Naive thymus-derived CD8-positive, alpha-beta T cell (primary cell): ENCODE results near the gene FN3KRP. TPM values are rescaled to one million over a fixed set of nuclear protein-coding genes. Genes with fewer than 3 reads are reported as not detected.

Experiments
- ATAC-seq, 2 donors: fragments of 150-1000 bp; cut with Tn5 transposase in 1 of 2; sonication (Bioruptor Pico), chemical (Tn5 transposase) in 1 of 2; 1 replicate in 1 of 2; 2 replicates in 1 of 2; pipeline ENCODE4 v1.10.0; 2021; ENCODE audit warnings: mild to moderate bottlenecking in 2 of 2, moderate library complexity in 2 of 2
- POLR2A ChIA-PET: fragments of 350-600 bp; sonication (Branson Sonifier 250); formaldehyde crosslinking; loops from one replicate; lab custom pipeline; 2021; ENCODE audit warnings: antibody characterized with exemption; lab: Charles Lee
- DNase-seq, 10 donors: peaks; one replicate each; pipeline versions ENCODE4 v3.0.0 to v3.0.0-alpha.2; 2020 to 2022
- H3K27ac Mint-ChIP-seq, 10 donors: one replicate each; pipeline ENCODE4 v1.8.0; 2020 to 2022; ENCODE audit warnings: mild to moderate bottlenecking in 10 of 10, mixed read lengths in 10 of 10, moderate library complexity in 4 of 10, inconsistent platforms in 1 of 10
- H3K27me3 Mint-ChIP-seq, 5 donors: one replicate each; pipeline ENCODE4 v1.8.0; 2021 to 2022; ENCODE audit warnings: mixed read lengths in 5 of 5
- H3K36me3 Mint-ChIP-seq, 3 donors: one replicate each; pipeline ENCODE4 v1.8.0; 2020 to 2022; ENCODE audit warnings: mixed read lengths in 3 of 3, mild to moderate bottlenecking in 2 of 3, inconsistent platforms in 1 of 3
- H3K4me1 Mint-ChIP-seq, 4 donors: one replicate each; pipeline ENCODE4 v1.8.0; 2021 to 2022; ENCODE audit warnings: mixed read lengths in 4 of 4
- H3K4me3 Mint-ChIP-seq, 10 donors: one replicate each; pipeline ENCODE4 v1.8.0; 2020 to 2022; ENCODE audit warnings: mild to moderate bottlenecking in 10 of 10, mixed read lengths in 10 of 10, moderate library complexity in 6 of 10, inconsistent platforms in 1 of 10
- H3K9me3 Mint-ChIP-seq, 9 donors: one replicate each; pipeline ENCODE4 v1.8.0; 2020 to 2022; ENCODE audit warnings: mixed read lengths in 9 of 9, mild to moderate bottlenecking in 3 of 9, inconsistent platforms in 1 of 9, moderate library complexity in 1 of 9
- polyA plus RNA-seq, 3 donors: library from polyadenylated mRNA; unstranded; fragments of 300-500 nt; fragmentation: Illumina TruSeq; gene quantifications; one replicate each; pipeline ENCODE4 v1.2.3, GENCODE V29; 2021
- total RNA-seq, 8 experiments: library from RNA in 2 of 8; stranded (reverse) in 2 of 8; gene quantifications; one replicate each; pipeline ENCODE4 v1.2.3 and lab custom pipeline; 2021 to 2026

The FN3KRP gene
- total and polyA plus RNA-seq, 5 experiments from 2014 or later, result 28.6 to 46.2 (median 42.8) TPM

- Mint-ChIP-seq H3K4me1 (peaks cover 14 to 28% (median 24%) of the 10 kb centered on the region in 4 donors), H3K27ac (no peak overlapping the region), H3K27me3 (no peaks in the 10 kb centered on the region), H3K36me3 (peaks cover 0 to 38% (median 2%) of the 10 kb centered on the region in 3 donors), H3K4me3 (no peak overlapping the region), H3K9me3 (no peaks in the 10 kb centered on the region)
- POLR2A ChIA-PET, result no interaction called here
- DNase-seq (no peak), ATAC-seq (no peak)
Observed at GRCh38 chr17:82720204-82720603, 3.7 kb downstream of the FN3KRP start.

- Mint-ChIP-seq H3K9me3 (no peaks in the 10 kb centered on the region), H3K27ac (peak overlapping the region in 2 of 10 donors; percentile 13 to 66), H3K4me3 (no peak overlapping the region), H3K4me1 (peaks cover 8 to 15% (median 11%) of the 10 kb centered on the region in 4 donors), H3K36me3 (peaks cover 0 to 57% (median 9%) of the 10 kb centered on the region in 3 donors), H3K27me3 (no peaks in the 10 kb centered on the region)
- ATAC-seq, result no peak
- POLR2A ChIA-PET, result no interaction called here
- no peak for DNase-seq
Observed at GRCh38 chr17:82722341-82723013, 6.0 kb downstream of the FN3KRP start.

GRCh38 chr17:82723169-82723807 is 6.8 kb downstream of the FN3KRP start:
- peaks cover 0 to 63% (median 12%) of the 10 kb centered on the region in 3 donors for H3K36me3 Mint-ChIP-seq
- DNase-seq (no peak), ATAC-seq (no peak)
- peaks cover under 1 to 8% (median 5%) of the 10 kb centered on the region in 4 donors for H3K4me1 Mint-ChIP-seq
- no peaks in the 10 kb centered on the region for H3K27me3 Mint-ChIP-seq
- no peaks in the 10 kb centered on the region for H3K9me3 Mint-ChIP-seq
- no peak overlapping the region for H3K4me3 Mint-ChIP-seq
- H3K27ac Mint-ChIP-seq, result peak overlapping the region in 3 of 10 donors; percentile 18 to 66 (median 28)
- POLR2A ChIA-PET, result no interaction called here

DNA sequence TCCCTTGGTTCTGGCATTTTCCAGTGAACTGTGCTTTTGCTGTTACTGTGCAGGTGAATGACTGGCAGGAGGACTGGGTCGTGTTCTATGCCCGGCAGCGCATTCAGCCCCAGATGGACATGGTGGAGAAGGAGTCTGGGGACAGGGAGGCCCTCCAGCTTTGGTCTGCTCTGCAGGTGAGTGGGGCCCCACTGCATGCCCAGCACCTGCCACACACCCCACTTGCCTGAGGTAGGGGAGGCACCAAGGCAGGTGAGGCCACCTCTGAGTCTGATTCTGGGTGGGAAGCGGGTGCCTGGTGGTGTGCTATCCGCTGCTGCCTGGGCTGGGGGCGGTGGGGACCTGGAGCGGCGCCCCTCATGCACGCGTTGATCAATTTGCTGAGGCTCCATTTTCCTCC is 9.9 kb downstream of the FN3KRP start:
- Mint-ChIP-seq H3K36me3 (peaks cover 0 to 48% (median 10%) of the 10 kb centered on the region in 3 donors), H3K27ac (no peak overlapping the region), H3K4me1 (peaks cover 0 to 7% (median 1%) of the 10 kb centered on the region in 4 donors), H3K9me3 (no peaks in the 10 kb centered on the region), H3K4me3 (no peak overlapping the region), H3K27me3 (no peaks in the 10 kb centered on the region)
- ATAC-seq (no peak), DNase-seq (no peak)
- POLR2A ChIA-PET, result interaction anchor here (0.8 kb wide), 1 partner anchor 90 kb away, joined by 3 read pairs; no protein-coding TSS in a partner anchor

DNA sequence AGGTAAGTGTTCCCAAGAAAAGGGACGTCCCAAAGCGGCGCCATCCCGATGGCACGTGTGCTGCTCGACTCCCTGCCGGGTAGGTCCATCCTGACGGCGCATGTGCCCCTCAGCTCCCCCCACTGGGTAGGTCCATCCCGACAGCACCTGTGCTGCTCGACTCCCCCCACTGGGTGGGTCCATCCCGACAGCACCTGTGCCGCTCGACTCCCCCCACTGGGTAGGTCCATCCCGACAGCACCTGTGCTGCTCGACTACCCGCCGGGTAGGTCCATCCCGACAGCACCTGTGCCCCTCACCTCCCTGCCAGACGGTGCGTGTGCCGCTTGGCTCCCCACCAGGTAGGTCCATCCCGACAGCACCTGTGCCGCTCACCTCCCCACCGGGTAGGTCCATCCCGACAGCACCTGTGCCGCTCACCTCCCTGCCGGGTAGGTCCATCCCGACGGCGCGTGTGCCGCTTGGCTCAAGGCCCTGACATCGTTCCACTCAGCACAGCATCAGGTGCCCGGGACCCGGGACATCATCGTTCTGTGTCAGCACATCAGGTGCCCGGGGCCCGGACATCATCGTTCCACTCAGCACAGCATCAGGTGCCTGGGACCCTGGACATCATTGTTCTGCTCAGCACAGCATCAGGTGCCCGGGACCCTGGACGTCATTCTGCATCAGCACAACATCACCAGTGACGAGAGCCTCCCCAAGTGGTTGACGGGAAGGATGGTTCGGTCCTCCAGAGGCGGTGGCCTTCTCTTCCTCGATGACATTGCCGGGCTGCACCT is 13.2 kb downstream of the FN3KRP start:
- Mint-ChIP-seq H3K27me3 (no peaks in the 10 kb centered on the region), H3K36me3 (peaks cover 6 to 36% (median 14%) of the 10 kb centered on the region in 3 donors), H3K4me1 (no peaks in the 10 kb centered on the region), H3K4me3 (no peak overlapping the region), H3K27ac (peak overlapping the region in 2 of 10 donors; percentile 15 to 65), H3K9me3 (peaks cover 0 to 10% (median 1%) of the 10 kb centered on the region in 9 donors)
- POLR2A ChIA-PET, result no interaction called here
- DNase-seq (no peak), ATAC-seq (no peak)

DNA sequence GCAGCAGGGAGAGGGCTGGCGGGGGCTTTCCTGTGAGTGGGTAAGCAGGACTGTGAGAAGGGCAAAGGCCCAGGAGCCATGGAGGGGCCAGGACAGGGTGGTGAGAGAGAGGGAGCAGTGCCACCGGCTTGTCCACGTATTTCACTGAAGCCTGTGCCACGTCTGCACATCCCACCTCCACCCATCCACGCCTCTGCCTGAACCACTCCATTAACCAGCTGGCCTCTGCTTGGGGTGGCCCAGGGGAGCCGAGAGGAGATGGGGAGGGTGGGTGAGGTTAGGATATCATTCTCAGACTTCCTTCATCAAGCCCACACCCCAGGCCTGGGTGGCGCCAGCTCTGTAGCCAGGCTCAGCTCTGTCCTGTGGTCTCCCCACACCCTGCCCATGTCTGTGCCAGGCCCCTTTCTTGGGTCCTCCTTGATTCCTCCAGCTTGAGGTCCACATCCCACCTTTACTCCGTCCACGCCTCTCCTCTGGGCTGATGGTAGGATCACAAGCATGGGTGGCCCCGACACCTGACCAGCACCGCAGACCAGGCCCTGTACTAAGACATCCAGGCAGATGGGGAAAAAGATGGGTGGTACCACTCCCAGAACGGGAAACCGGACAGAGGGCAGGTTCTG is 15.7 kb downstream of the FN3KRP start:
- Mint-ChIP-seq H3K27ac (peak overlapping the region in 2 of 10 donors; percentile 32 to 43), H3K4me3 (no peak overlapping the region), H3K4me1 (peaks cover 0 to 7% (median 1%) of the 10 kb centered on the region in 4 donors), H3K27me3 (no peaks in the 10 kb centered on the region), H3K9me3 (peaks cover 0 to 10% (median 1%) of the 10 kb centered on the region in 9 donors), H3K36me3 (peaks cover 6 to 20% (median 10%) of the 10 kb centered on the region in 3 donors)
- DNase-seq (no peak), ATAC-seq (no peak)
- POLR2A ChIA-PET, result interaction anchor here (0.6 kb wide), 1 partner anchor 104 kb away, joined by 4 read pairs; no protein-coding TSS in a partner anchor

DNA sequence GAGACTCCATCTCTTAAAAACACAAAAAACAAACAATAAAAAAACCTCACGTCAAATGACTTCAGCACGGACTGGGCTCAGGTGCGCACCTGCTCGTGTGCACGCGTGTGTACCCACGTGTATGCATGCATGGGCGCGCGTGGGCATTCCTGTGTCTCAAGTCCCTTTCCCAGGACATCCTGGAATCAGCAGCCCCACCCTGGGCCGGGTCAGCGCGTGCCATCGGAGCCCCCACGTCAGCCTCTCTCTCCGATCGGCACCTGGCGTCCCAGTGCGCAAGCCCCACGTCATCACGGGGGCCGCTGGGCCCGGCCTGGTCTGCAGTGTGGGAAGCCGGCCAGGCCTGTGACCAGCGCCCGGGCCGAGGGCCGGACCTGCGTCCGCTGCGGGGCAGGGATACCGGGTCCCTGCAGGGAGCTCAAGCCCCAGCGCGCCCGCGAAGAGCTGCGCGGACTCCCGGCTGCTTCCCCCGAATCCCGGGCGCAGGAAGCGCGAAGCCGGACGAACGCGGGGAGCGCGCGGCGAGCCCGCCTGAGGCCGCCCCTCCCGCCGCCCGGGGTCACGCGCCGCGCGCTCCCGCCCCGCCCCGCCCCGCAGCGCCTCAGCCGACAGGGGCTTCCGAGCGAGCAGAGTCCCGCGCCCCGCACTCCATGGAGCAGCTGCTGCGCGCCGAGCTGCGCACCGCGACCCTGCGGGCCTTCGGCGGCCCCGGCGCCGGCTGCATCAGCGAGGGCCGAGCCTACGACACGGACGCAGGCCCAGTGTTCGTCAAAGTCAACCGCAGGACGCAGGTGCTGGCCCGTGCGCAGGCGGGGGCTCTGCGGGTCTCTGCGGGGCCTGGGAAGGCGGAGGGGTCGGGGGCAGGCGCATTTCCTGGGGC is 18.7 kb downstream of the FN3KRP start, which contains the start of gene FN3K:
FN3K (plus strand) TSS at position 629 of the 880 bp plus-strand sequence; CDS start at position 651, 22 bp downstream.
- POLR2A ChIA-PET, result interaction anchor here (1.2 kb wide), 1 partner anchor 19 kb away, joined by 3 read pairs; no protein-coding TSS in a partner anchor
- ATAC-seq (peak; percentile 83 to 92), DNase-seq (peak in 6 of 10 donors; percentile 11 to 56 (median 33))
- peak within 1 kb of the TSS; percentile 61 to 86 (median 72) for H3K4me3 Mint-ChIP-seq
- H3K27me3 Mint-ChIP-seq, result no peaks in the 10 kb centered on the region
- H3K4me1 Mint-ChIP-seq, result peaks cover 0 to 9% (median 1%) of the 10 kb centered on the region in 4 donors
- H3K27ac Mint-ChIP-seq, result peak within 1 kb of the TSS in 4 of 10 donors; percentile 25 to 70 (median 46)
- H3K9me3 Mint-ChIP-seq, result peaks cover 0 to 10% (median 1%) of the 10 kb centered on the region in 9 donors
- peaks cover 4 to 15% (median 9%) of the 10 kb centered on the region in 3 donors for H3K36me3 Mint-ChIP-seq

- Mint-ChIP-seq H3K27me3 (no peaks in the 10 kb centered on the region), H3K36me3 (peaks cover 17 to 28% (median 23%) of the 10 kb centered on the region in 3 donors), H3K4me1 (peaks cover 0 to 9% (median 2%) of the 10 kb centered on the region in 4 donors), H3K9me3 (peaks cover 0 to 16% (median 5%) of the 10 kb centered on the region in 9 donors), H3K27ac (peak overlapping the region in 1 of 10 donors; percentile 45), H3K4me3 (peak overlapping the region in 7 of 10 donors; percentile 10 to 74 (median 64))
- ATAC-seq (no peak), DNase-seq (no peak)
- POLR2A ChIA-PET, result no interaction called here
Observed at GRCh38 chr17:82736511-82737185, 20.1 kb downstream of the FN3KRP start.

DNA sequence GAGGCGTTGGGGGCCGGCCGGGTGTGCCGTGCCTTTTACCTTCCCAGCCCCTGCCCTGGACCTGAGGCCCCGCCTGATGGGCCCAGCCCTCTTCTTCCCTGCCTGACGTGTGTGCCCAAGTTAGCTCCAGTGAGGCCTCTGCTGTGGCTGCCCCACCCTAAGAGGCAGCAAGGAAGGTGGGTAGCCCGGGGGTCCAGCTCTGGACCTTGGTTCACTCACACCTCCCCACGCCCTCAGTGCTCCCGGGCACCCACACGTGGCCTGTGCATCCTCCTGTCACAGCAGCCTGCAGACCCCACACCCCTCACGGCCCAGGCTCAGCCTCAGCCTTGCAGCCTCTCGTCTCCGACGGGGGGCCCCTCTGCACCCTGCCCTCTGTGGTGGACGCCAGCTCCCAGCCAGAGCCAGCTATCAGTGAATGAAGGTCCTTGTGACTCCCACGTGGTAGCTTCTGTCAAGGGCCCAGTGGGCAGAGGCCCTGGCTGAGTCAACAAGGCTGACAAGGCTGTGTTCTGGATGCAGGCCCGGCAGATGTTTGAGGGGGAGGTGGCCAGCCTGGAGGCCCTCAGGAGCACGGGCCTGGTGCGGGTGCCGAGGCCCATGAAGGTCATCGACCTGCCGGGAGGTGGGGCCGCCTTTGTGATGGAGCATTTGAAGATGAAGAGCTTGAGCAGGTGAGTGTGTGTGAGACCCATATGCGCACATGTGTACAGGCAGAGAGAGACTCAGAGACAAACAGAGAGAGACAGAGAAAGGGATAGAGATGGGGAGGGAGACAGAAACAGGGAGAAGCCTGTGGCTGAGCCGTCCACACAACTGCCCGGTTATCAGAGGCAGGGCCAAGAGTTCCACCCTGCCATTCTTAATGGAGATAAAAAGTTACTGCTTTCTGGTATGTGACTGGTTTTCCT is 21.7 kb downstream of the FN3KRP start:
- H3K27me3 Mint-ChIP-seq, result no peaks in the 10 kb centered on the region

More for the DNA sequence above, 21.7 kb downstream of the FN3KRP start:
- Mint-ChIP-seq H3K36me3 (peaks cover 24 to 37% (median 27%) of the 10 kb centered on the region in 3 donors), H3K4me1 (peaks cover 0 to 9% (median 2%) of the 10 kb centered on the region in 4 donors), H3K4me3 (no peak overlapping the region), H3K27ac (peak overlapping the region in 1 of 10 donors; percentile 62), H3K9me3 (peaks cover 0 to 17% (median 5%) of the 10 kb centered on the region in 9 donors)
- POLR2A ChIA-PET, result interaction anchor here (0.8 kb wide), 1 partner anchor 22 kb away, joined by 3 read pairs; the partner anchor contains the start of gene FN3KRP
- DNase-seq (no peak), ATAC-seq (no peak)
